Breast epithelium (tissue), 3 donors: ENCODE measurements around the gene P2RY10.

Experiments
- CTCF ChIP-seq, 3 donors: fragments of 450-650 bp; IDR thresholded peaks; one replicate each; pipeline ENCODE4 v1.5.1; 2016 to 2017; ENCODE audit warnings: antibody characterized with exemption in 3 of 3, mild to moderate bottlenecking in 3 of 3, moderate library complexity in 3 of 3
- POLR2A ChIP-seq: fragments of 450-650 bp; IDR thresholded peaks from one replicate; pipeline ENCODE4 v1.6.1; 2016; ENCODE audit warnings: antibody characterized with exemption, mild to moderate bottlenecking, moderate library complexity

DNA sequence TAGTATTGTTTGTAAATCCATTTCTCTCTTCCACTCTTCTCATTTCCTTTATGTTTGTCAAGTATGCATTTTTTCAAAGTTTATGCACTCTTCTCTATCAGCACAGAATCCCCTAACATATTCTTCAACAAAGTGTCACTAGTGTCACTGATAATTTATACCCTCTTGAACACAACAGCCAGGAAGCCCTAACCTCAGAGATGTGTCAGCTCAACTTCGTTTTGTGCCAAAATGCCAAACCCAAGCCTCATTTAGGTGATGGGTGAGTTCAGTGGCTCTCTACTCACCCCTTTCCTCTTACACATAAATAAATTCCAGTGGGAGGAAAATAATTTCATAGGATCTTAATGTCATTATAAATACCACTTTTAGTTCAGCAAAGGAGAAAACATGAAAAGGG lies 22.4 kb upstream of the P2RY10 start:
- no peak for TF ChIP-seq POLR2A
- TF ChIP-seq CTCF (IDR thresholded peaks at IDR 0.05) = no peak
